GM12874 (cell line): ENCODE results near the gene SLC12A8.

Experiments used
- CTCF ChIP-seq: IDR thresholded peaks from 2 replicates; pipeline ENCODE4 v1.5.1; 2011; ENCODE audit warnings: low read depth, mild to moderate bottlenecking, control low read depth, low read length, moderate library complexity; ENCODE audit not compliant: insufficient read depth

SLC12A8 gene

GRCh38 chr3:125231895-125232294 is 19.3 kb upstream of the SLC12A8 start:
- no peak for TF ChIP-seq CTCF

GRCh38 chr3:125229707-125230106 is 17.2 kb upstream of the SLC12A8 start:
- no peak for TF ChIP-seq CTCF

GRCh38 chr3:125229168-125229567 is 16.6 kb upstream of the SLC12A8 start:
- TF ChIP-seq CTCF: no peak

- TF ChIP-seq CTCF: no peak
These were observed 9.3 kb upstream of the SLC12A8 start for GRCh38 chr3:125221831-125222230.

GRCh38 chr3:125220727-125221429 is 8.3 kb upstream of the SLC12A8 start:
- no peak for TF ChIP-seq CTCF

GRCh38 chr3:125220183-125220582 is 7.6 kb upstream of the SLC12A8 start:
- TF ChIP-seq CTCF: no peak

- no peak for TF ChIP-seq CTCF
These were observed 6.7 kb upstream of the SLC12A8 start for GRCh38 chr3:125219261-125219701.

- TF ChIP-seq CTCF: no peak
These were observed 2.2 kb upstream of the SLC12A8 start for GRCh38 chr3:125214738-125215137.
